GM23338 (cell line): Measurements from ENCODE around the gene TSSC4.

Experiments used
- CTCF ChIP-seq, 2 experiments: fragments of 200-600 bp in 1 of 2; sonication (generic) in 1 of 2; conservative IDR thresholded peaks; 2 replicates each; pipeline versions ENCODE4 v1.5.1 to v1.6.1; 2016 to 2017; ENCODE audit warnings: antibody characterized with exemption in 2 of 2, low read depth in 2 of 2, mild to moderate bottlenecking in 2 of 2, moderate library complexity in 1 of 2
- POLR2AphosphoS5 ChIP-seq: IDR thresholded peaks from 2 replicates; pipeline ENCODE4 v1.6.1; 2016; ENCODE audit warnings: antibody characterized with exemption, low read depth
- ZNF114 ChIP-seq: fragments of 250-450 bp; sonication (Bioruptor Pico); IDR thresholded peaks from 2 replicates; pipeline ENCODE4 v1.5.0; 2020; ENCODE audit warnings: mild to moderate bottlenecking, moderate library complexity

- no peak for TF ChIP-seq CTCF (conservative IDR thresholded peaks at IDR 0.05; ENCODE audit: low read depth in 2 of 2)
- TF ChIP-seq ZNF114 (CRISPR knock-in tag) = no peak
- TF ChIP-seq POLR2AphosphoS5 = no peak
Measured at GRCh38 chr11:2421996-2422395, 21.4 kb downstream of the TSSC4 start.
